Fibroblast of gingiva (primary cell): ENCODE measurements around the gene EIF2S3.
A peak's percentile ranks its signal among the peaks of the same experiment; 100 is the strongest.
"Not testable (repeated sequence)": the region's sequence is repeated elsewhere in the genome, so short reads cannot be mapped to it uniquely, and the experiment has no call there.

ENCODE experiments used
- DNase-seq: peaks from one replicate; pipeline ENCODE4 v3.0.0-alpha.2; 2011; ENCODE audit warnings: low read depth

Gene EIF2S3

GRCh38 chrX:24054182-24055042 is at the start of gene EIF2S3:
Gene EIF2S3, plus strand, starts transcription at chrX:24054956. Its CDS starts 13 bp downstream, at chrX:24054969.
- peak; percentile 96 for DNase-seq

- no peak for DNase-seq
These were observed 49.7 kb upstream of the EIF2S3 start for GRCh38 chrX:24005028-24005427.

- no peak for DNase-seq
These were observed 48.9 kb upstream of the EIF2S3 start for GRCh38 chrX:24005867-24006266.

GRCh38 chrX:24012266-24012665 is 42.5 kb upstream of the EIF2S3 start:
- DNase-seq, result no peak

- no peak for DNase-seq
These were observed 40.3 kb upstream of the EIF2S3 start for GRCh38 chrX:24014388-24015018.

- no peak for DNase-seq
These were observed 37.1 kb upstream of the EIF2S3 start for GRCh38 chrX:24017674-24018073.

GRCh38 chrX:24018809-24019208 is 35.9 kb upstream of the EIF2S3 start:
- peak; percentile 16 for DNase-seq

- DNase-seq, result no peak
These were observed 35.3 kb upstream of the EIF2S3 start for GRCh38 chrX:24019448-24019847.

- peak; percentile 1 for DNase-seq
These were observed 34.4 kb upstream of the EIF2S3 start for GRCh38 chrX:24020306-24020876.

GRCh38 chrX:24023544-24023943 is 31.2 kb upstream of the EIF2S3 start:
- DNase-seq, result no peak

GRCh38 chrX:24023972-24024669 is 30.6 kb upstream of the EIF2S3 start:
- peak; percentile 0 for DNase-seq

GRCh38 chrX:24024819-24025740 is 29.7 kb upstream of the EIF2S3 start:
- DNase-seq, result peak; percentile 93

GRCh38 chrX:24025741-24026403 is 28.9 kb upstream of the EIF2S3 start:
- DNase-seq, result peak; percentile 84

GRCh38 chrX:24026432-24026831 is 28.3 kb upstream of the EIF2S3 start:
- peak; percentile 0 for DNase-seq

- DNase-seq, result no peak
These were observed 27.7 kb upstream of the EIF2S3 start, which contains the start of gene KLHL15 for GRCh38 chrX:24027086-24027485. Gene KLHL15, minus strand, starts transcription at chrX:24027186. Its CDS starts 20,493 bp downstream, at chrX:24006693.

- DNase-seq, result no peak
These were observed 26.8 kb upstream of the EIF2S3 start for GRCh38 chrX:24027985-24028384.

- DNase-seq, result no peak
These were observed 24.2 kb upstream of the EIF2S3 start for GRCh38 chrX:24030597-24030996.

GRCh38 chrX:24034485-24034884 is 20.3 kb upstream of the EIF2S3 start:
- no peak for DNase-seq

- DNase-seq, result no peak
These were observed 17.0 kb upstream of the EIF2S3 start for GRCh38 chrX:24037729-24038128.

GRCh38 chrX:24046060-24046459 is 8.7 kb upstream of the EIF2S3 start:
- not testable (repeated sequence) for DNase-seq

- not testable (repeated sequence) for DNase-seq
These were observed 5.1 kb upstream of the EIF2S3 start for GRCh38 chrX:24049643-24050042.
